ENCODE measurements around the gene ICAM1. TPM values are rescaled to one million over a fixed set of nuclear protein-coding genes. Genes with fewer than 3 reads are reported as not detected.
A peak's percentile ranks its signal among the peaks of the same experiment; 100 is the strongest.

The ICAM1 gene
- total RNA-seq, 3 donors from 2014 or later: 20.6 to 52.2 (median 20.8) TPM

- DNase-seq (ENCODE audit: low spot score in 2 of 2): peak; percentile 92 to 98
- Histone ChIP-seq H3K27ac (peak overlapping the region; percentile 61 to 84), H3K4me3 (peak overlapping the region; percentile 70 to 89 (median 81)), H3K36me3 (no peaks in the 10 kb centered on the region), H3K27me3 (no peaks in the 10 kb centered on the region), H3K4me1 (peaks cover 5 to 6% of the 10 kb centered on the region in 2 donors), H3K9me3 (no peaks in the 10 kb centered on the region)
- intact Hi-C loops (cut with DNase I; ENCODE audit: low total_unique reads): no loop called here
- peak in 2 of 3 donors; percentile 36 to 42 for TF ChIP-seq POLR2AphosphoS5 (IDR thresholded peaks at IDR 0.05)
- TF ChIP-seq, protein P1, sequence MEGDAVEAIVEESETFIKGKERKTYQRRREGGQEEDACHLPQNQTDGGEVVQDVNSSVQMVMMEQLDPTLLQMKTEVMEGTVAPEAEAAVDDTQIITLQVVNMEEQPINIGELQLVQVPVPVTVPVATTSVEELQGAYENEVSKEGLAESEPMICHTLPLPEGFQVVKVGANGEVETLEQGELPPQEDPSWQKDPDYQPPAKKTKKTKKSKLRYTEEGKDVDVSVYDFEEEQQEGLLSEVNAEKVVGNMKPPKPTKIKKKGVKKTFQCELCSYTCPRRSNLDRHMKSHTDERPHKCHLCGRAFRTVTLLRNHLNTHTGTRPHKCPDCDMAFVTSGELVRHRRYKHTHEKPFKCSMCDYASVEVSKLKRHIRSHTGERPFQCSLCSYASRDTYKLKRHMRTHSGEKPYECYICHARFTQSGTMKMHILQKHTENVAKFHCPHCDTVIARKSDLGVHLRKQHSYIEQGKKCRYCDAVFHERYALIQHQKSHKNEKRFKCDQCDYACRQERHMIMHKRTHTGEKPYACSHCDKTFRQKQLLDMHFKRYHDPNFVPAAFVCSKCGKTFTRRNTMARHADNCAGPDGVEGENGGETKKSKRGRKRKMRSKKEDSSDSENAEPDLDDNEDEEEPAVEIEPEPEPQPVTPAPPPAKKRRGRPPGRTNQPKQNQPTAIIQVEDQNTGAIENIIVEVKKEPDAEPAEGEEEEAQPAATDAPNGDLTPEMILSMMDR (IDR thresholded peaks at IDR 0.05): no peak
Measured at GRCh38 chr19:10334588-10335351, 63.9 kb downstream of the ICAM1 start.

DNA sequence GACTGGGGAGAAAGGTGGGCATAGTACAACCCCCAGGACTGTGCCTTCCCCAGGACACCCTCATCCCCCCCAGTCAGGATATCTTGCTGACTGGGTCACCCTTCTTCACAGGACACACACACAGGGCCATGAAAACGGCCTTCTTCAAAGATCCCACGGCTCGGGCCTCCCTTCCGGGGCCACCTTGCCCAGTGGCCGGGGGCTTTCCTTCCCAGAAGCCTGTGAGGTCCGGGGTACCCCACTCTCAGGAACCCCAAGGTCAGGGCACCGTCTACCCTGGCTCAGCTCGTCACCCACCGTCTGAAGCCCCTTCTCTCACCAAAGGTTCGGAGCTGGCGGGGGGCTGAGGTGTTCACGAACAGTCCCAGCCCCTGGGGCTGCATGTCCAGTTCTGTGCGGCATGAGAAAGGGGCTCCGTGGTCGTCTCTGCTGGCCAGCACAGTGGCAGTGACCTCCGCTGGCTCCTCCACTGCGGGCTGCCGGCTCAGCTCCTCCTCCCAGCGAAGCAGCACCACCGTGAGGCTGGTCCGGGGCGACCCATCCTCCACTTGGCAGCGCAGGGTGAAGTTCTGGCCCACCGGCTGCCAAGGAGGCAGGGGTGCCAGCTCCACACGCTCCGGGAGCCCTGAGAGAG is 64.5 kb downstream of the ICAM1 start:
- DNase-seq (ENCODE audit: low spot score in 2 of 2): no peak
- intact Hi-C loops (cut with DNase I; ENCODE audit: low total_unique reads): no loop called here
- Histone ChIP-seq H3K9me3 (no peaks in the 10 kb centered on the region), H3K4me1 (peaks cover 5 to 6% of the 10 kb centered on the region in 2 donors), H3K27ac (peak overlapping the region; percentile 61 to 84), H3K27me3 (no peaks in the 10 kb centered on the region), H3K36me3 (no peaks in the 10 kb centered on the region), H3K4me3 (peak overlapping the region in 2 of 3 donors; percentile 81 to 89)
- TF ChIP-seq, protein P1 (IDR thresholded peaks at IDR 0.05): no peak
- TF ChIP-seq POLR2A (IDR thresholded peaks at IDR 0.05): no peak
- TF ChIP-seq POLR2AphosphoS5 (IDR thresholded peaks at IDR 0.05): no peak

Other genes with a start within 250 kb of the ICAM1 start
- gene SHFL, start 184.8 kb upstream of the ICAM1 start, total RNA-seq: 10 to 100 TPM; 26.4 to 47.6 (median 34.1) TPM
- gene ANGPTL6, start 168.4 kb upstream of the ICAM1 start, total RNA-seq: under 1 TPM in 2 of 3 donors, not detected in 1; 0.29 to 0.33 TPM
- 10 to 100 TPM; 17.1 to 44.2 (median 35.3) TPM for gene PPAN, start 164.8 kb upstream of the ICAM1 start, total RNA-seq
- gene P2RY11, start 159.4 kb upstream of the ICAM1 start, total RNA-seq: 1 to 10 TPM; 4.0 to 7.2 (median 4.3) TPM
- gene EIF3G, start 151.2 kb upstream of the ICAM1 start, total RNA-seq: 100 to 1,000 TPM; 293 to 322 (median 308) TPM
- gene DNMT1, start 76.2 kb upstream of the ICAM1 start, total RNA-seq: 10 to 100 TPM; 30.6 to 55.1 (median 55.0) TPM
- gene S1PR2, start 39.8 kb upstream of the ICAM1 start, total RNA-seq: 10 to 100 TPM in 2 of 3 donors, 1 to 10 TPM in 1; 6.1 to 18.4 (median 13.1) TPM
- 10 to 100 TPM; 40.2 to 57.7 (median 52.7) TPM for gene MRPL4, start 18.9 kb upstream of the ICAM1 start, total RNA-seq
- 1 to 10 TPM in 2 of 3 donors, not detected in 1; 1.1 to 1.6 TPM for gene ICAM4, start 15.8 kb downstream of the ICAM1 start, total RNA-seq
- gene ICAM5, start 18.8 kb downstream of the ICAM1 start, total RNA-seq: 1 to 10 TPM in 2 of 3 donors, under 1 TPM in 1; 0.64 to 1.8 (median 1.3) TPM
- 1 to 10 TPM; 1.3 to 4.4 (median 3.3) TPM for gene ZGLP1, start 38.7 kb downstream of the ICAM1 start, total RNA-seq
- 10 to 100 TPM; 14.7 to 19.9 (median 15.7) TPM for gene FDX2, start 44.9 kb downstream of the ICAM1 start, total RNA-seq
- gene RAVER1, start 62.4 kb downstream of the ICAM1 start, total RNA-seq: 10 to 100 TPM; 10.7 to 17.7 (median 12.3) TPM
- gene ICAM3, start 68.5 kb downstream of the ICAM1 start, total RNA-seq: 10 to 100 TPM in 1 of 3 donors, 1 to 10 TPM in 2; 5.9 to 10.1 (median 7.9) TPM
- 100 to 1,000 TPM in 2 of 3 donors, 10 to 100 TPM in 1; 61.6 to 109 (median 104) TPM for gene TYK2, start 109.5 kb downstream of the ICAM1 start, total RNA-seq
- gene CDC37, start 132.4 kb downstream of the ICAM1 start, total RNA-seq: 100 to 1,000 TPM; 141 to 213 (median 172) TPM
- 10 to 100 TPM in 2 of 3 donors, 1 to 10 TPM in 1; 5.6 to 20.3 (median 12.1) TPM for gene PDE4A, start 149.4 kb downstream of the ICAM1 start, total RNA-seq
- 10 to 100 TPM; 52.8 to 53.6 (median 53.6) TPM for gene KEAP1, start 232.2 kb downstream of the ICAM1 start, total RNA-seq
- 1 to 10 TPM in 1 of 3 donors, under 1 TPM in 2; 0.16 to 1.2 (median 0.66) TPM for gene S1PR5, start 246.3 kb downstream of the ICAM1 start, total RNA-seq